Panc1 (cell line): ENCODE data around the gene PLXND1. TPM values are rescaled to one million over a fixed set of nuclear protein-coding genes. Genes with fewer than 3 reads are reported as not detected.
A peak's percentile ranks its signal among the peaks of the same experiment; 100 is the strongest.
"Not testable (repeated sequence)": the region's sequence is repeated elsewhere in the genome, so short reads cannot be mapped to it uniquely, and the experiment has no call there.

Experiments
- ATAC-seq: fragments of 200-7000 bp; cut with Tn5 transposase; 2 replicates; pipeline ENCODE4 v1.9.1; 2020; ENCODE audit warnings: mild to moderate bottlenecking, moderate library complexity
- BruUV-seq: library from RNA; stranded (reverse); fragments of 400-500 nt; replicated peaks from 2 replicates; lab custom pipeline; 2021; lab: Mats Ljungman, UMichigan
- CTCF ChIA-PET: fragments of 300-600 bp; sonication (Branson Sonifier 250); formaldehyde crosslinking; loops from one replicate; lab custom pipeline; 2022; ENCODE audit warnings: antibody characterized with exemption; lab: Charles Lee
- POLR2A ChIA-PET: fragments of 300-600 bp; sonication (Branson Sonifier 250); formaldehyde crosslinking; loops from one replicate; lab custom pipeline; 2022; ENCODE audit warnings: antibody characterized with exemption; lab: Charles Lee
- DNase-seq: peaks from one replicate; pipeline ENCODE4 v3.0.0-alpha.2; 2010; ENCODE audit warnings: low read depth, low spot score
- H3K27ac ChIP-seq: 2 replicates; pipeline ENCODE4 v1.5.1; 2011; ENCODE audit warnings: mild to moderate bottlenecking, low read length, inconsistent platforms
- H3K27me3 ChIP-seq: fragments of 200-500 bp; sonication (Bioruptor generic); 2 replicates; pipeline ENCODE4 v1.6.0; 2014; ENCODE audit warnings: low read length, inconsistent platforms; ENCODE audit not compliant: control insufficient read depth, insufficient read depth
- H3K36me3 ChIP-seq: fragments of 200-500 bp; sonication (Bioruptor generic); 2 replicates; pipeline ENCODE4 v1.5.1; 2014; ENCODE audit warnings: inconsistent platforms, mild to moderate bottlenecking, low read length, moderate library complexity; ENCODE audit not compliant: control insufficient read depth, insufficient read depth
- H3K4me1 ChIP-seq: 2 replicates; pipeline ENCODE4 v1.5.1; 2011; ENCODE audit warnings: inconsistent platforms, mild to moderate bottlenecking, low read length, moderate library complexity; ENCODE audit not compliant: control insufficient read depth, insufficient read depth
- H3K4me3 ChIP-seq, 2 experiments: 2 replicates each; pipeline ENCODE4 v1.5.1; 2011 to 2012; ENCODE audit warnings: low read depth in 2 of 2, low read length in 2 of 2, mild to moderate bottlenecking in 2 of 2, inconsistent platforms in 1 of 2, moderate library complexity in 1 of 2
- H3K9me3 ChIP-seq: fragments of 200-500 bp; sonication (Bioruptor generic); 2 replicates; pipeline ENCODE4 v1.5.1; 2014; ENCODE audit warnings: low read depth, mild to moderate bottlenecking, inconsistent platforms, low read length, moderate library complexity; ENCODE audit not compliant: control insufficient read depth, insufficient read depth
- CTCF ChIP-seq: fragments of 450-650 bp; IDR thresholded peaks from 2 replicates; pipeline ENCODE4 v1.5.1; 2017; ENCODE audit warnings: mild to moderate bottlenecking
- POLR2AphosphoS5 ChIP-seq: IDR thresholded peaks from 2 replicates; pipeline ENCODE4 v1.6.1; 2012; ENCODE audit warnings: mild to moderate bottlenecking, low read depth, low read length, moderate library complexity
- REST ChIP-seq, 2 experiments: IDR thresholded peaks; 2 replicates each; pipeline ENCODE4 v1.6.1; 2011 to 2012; ENCODE audit warnings: low read depth in 2 of 2, control low read depth in 1 of 2, low read length in 1 of 2, mild to moderate bottlenecking in 1 of 2, moderate library complexity in 1 of 2; ENCODE audit not compliant: insufficient read depth in 1 of 2
- SIN3A ChIP-seq: IDR thresholded peaks from 2 replicates; pipeline ENCODE4 v1.6.1; 2012; ENCODE audit warnings: low read depth, mild to moderate bottlenecking, low read length, moderate library complexity, borderline replicate concordance; ENCODE audit not compliant: insufficient read depth
- TCF7L2 ChIP-seq: IDR thresholded peaks from 2 replicates; pipeline ENCODE4 v1.6.1; 2011; ENCODE audit warnings: mild to moderate bottlenecking, low read depth, low read length, inconsistent platforms
- in situ Hi-C: cut with HindIII; loops from 2 replicates; pipeline ENCODE4 v1.10.0; 2016; ENCODE audit warnings: low sequenced_read_pairs, low pct_unique_long_range_greater_than_20kb
- intact Hi-C: fragments of 100-400 bp; cut with micrococcal nuclease; formaldehyde crosslinking; loops from one replicate; pipeline ENCODE4 v1.10.0; 2022; ENCODE audit not compliant: unreplicated experiment
- total RNA-seq: library from RNA; stranded (reverse); gene quantifications from one replicate; pipeline ENCODE4 v1.2.1, GENCODE V29; 2021; ENCODE audit not compliant: unreplicated experiment

PLXND1 gene
- total RNA-seq, 1 experiment from 2014 or later = 248 TPM

GRCh38 chr3:129611446-129611800 lies 4.9 kb upstream of the PLXND1 start:
- H3K9me3 ChIP-seq = no peaks in the 10 kb centered on the region
- peaks cover 50% of the 10 kb centered on the region for H3K4me1 ChIP-seq
- no peak for ATAC-seq
- no TSS peak for BruUV-seq
- intact Hi-C loops = no loop called here
- TF ChIP-seq CTCF (no peak), SIN3A (no peak), REST (IDR thresholded peaks at IDR 0.05; ENCODE audit: insufficient read depth in 1 of 2, low read depth in 2 of 2, low read length in 1 of 2) (no peak), POLR2AphosphoS5 (no peak), TCF7L2 (no peak)
- H3K27ac ChIP-seq = peak overlapping the region; percentile 76
- in situ Hi-C loops = no loop called here
- no peak overlapping the region for H3K4me3 ChIP-seq
- DNase-seq = no peak
- H3K36me3 ChIP-seq = no peaks in the 10 kb centered on the region
- CTCF ChIA-PET = no interaction called here
- POLR2A ChIA-PET = no interaction called here
- no peaks in the 10 kb centered on the region for H3K27me3 ChIP-seq

GRCh38 chr3:129610794-129611445 lies 4.4 kb upstream of the PLXND1 start:
- CTCF ChIA-PET, BruUV-seq, DNase-seq, H3K4me3 ChIP-seq, ATAC-seq, H3K27me3 ChIP-seq, in situ Hi-C loops, H3K9me3 ChIP-seq, intact Hi-C loops, POLR2A ChIA-PET, H3K27ac ChIP-seq, H3K36me3 ChIP-seq: not testable (repeated sequence)
- H3K4me1 ChIP-seq = peaks cover 46% of the 10 kb centered on the region

- in situ Hi-C loops = no loop called here
Observed at GRCh38 chr3:129610276-129610675, 3.8 kb upstream of the PLXND1 start.

More at GRCh38 chr3:129610276-129610675, 3.8 kb upstream of the PLXND1 start:
- H3K4me1 ChIP-seq = peaks cover 41% of the 10 kb centered on the region
- TF ChIP-seq REST (IDR thresholded peaks at IDR 0.05; ENCODE audit: insufficient read depth in 1 of 2, low read depth in 2 of 2, low read length in 1 of 2) = no peak
- TF ChIP-seq POLR2AphosphoS5 = no peak
- TF ChIP-seq TCF7L2 = no peak
- no peak for TF ChIP-seq SIN3A
- no peak for TF ChIP-seq CTCF
- no peak overlapping the region for H3K4me3 ChIP-seq
- no peaks in the 10 kb centered on the region for H3K27me3 ChIP-seq
- no TSS peak for BruUV-seq
- H3K9me3 ChIP-seq = no peaks in the 10 kb centered on the region
- ChIA-PET POLR2A (no interaction called here), CTCF (no interaction called here)
- H3K27ac ChIP-seq = peak overlapping the region; percentile 59
- H3K36me3 ChIP-seq = no peaks in the 10 kb centered on the region
- DNase-seq = no peak
- intact Hi-C loops = no loop called here
- ATAC-seq = no peak
